ENCODE measurements around the gene CASZ1.

Gene CASZ1

GRCh38 chr1:10613861-10614260 lies 182.6 kb downstream of the CASZ1 start:
- no CpG with 5 or more reads among the region's 8 CpGs for WGBS (ENCODE audit: insufficient coverage, insufficient read length)
- no peaks in the 10 kb centered on the region for H3K27me3 ChIP-seq (ENCODE audit: control insufficient read depth, insufficient read depth, low read length)
- H3K4me1 ChIP-seq (ENCODE audit: control insufficient read depth, insufficient read depth, low read length): peaks cover 8% of the 10 kb centered on the region

GRCh38 chr1:10613340-10613739 lies 183.1 kb downstream of the CASZ1 start:
- DNase-seq (ENCODE audit: low read depth, low spot score): no peak
- no peaks in the 10 kb centered on the region for H3K27me3 ChIP-seq (ENCODE audit: control insufficient read depth, insufficient read depth, low read length)
- peaks cover 8% of the 10 kb centered on the region for H3K4me1 ChIP-seq (ENCODE audit: control insufficient read depth, insufficient read depth, low read length)
- WGBS (ENCODE audit: insufficient coverage, insufficient read length): no CpG with 5 or more reads among the region's 10 CpGs
- no peaks in the 10 kb centered on the region for H3K9me3 ChIP-seq (ENCODE audit: control insufficient read depth, insufficient read depth, low read length)
- H3K36me3 ChIP-seq (ENCODE audit: control insufficient read depth, insufficient read depth, low read length): 0 out of 2 replicates have a peak, but pooled peaks cover 2% of the 10 kb centered on the region
- no peak overlapping the region for H3K27ac ChIP-seq (ENCODE audit: low read length)
- H3K4me3 ChIP-seq (ENCODE audit: low read length): no peak overlapping the region

More at GRCh38 chr1:10613861-10614260, 182.6 kb downstream of the CASZ1 start:
- Histone ChIP-seq H3K36me3 (ENCODE audit: control insufficient read depth, insufficient read depth, low read length) (0 out of 2 replicates have a peak, but pooled peaks cover 2% of the 10 kb centered on the region), H3K27ac (ENCODE audit: low read length) (no peak overlapping the region), H3K4me3 (ENCODE audit: low read length) (no peak overlapping the region), H3K9me3 (ENCODE audit: control insufficient read depth, insufficient read depth, low read length) (no peaks in the 10 kb centered on the region)
- DNase-seq (ENCODE audit: low read depth, low spot score): no peak

- no peaks in the 10 kb centered on the region for H3K36me3 ChIP-seq (ENCODE audit: control insufficient read depth, insufficient read depth, low read length)
- H3K27me3 ChIP-seq (ENCODE audit: control insufficient read depth, insufficient read depth, low read length): no peaks in the 10 kb centered on the region
- no CpG with 5 or more reads among the region's 12 CpGs for WGBS (ENCODE audit: insufficient coverage, insufficient read length)
- no peaks in the 10 kb centered on the region for H3K9me3 ChIP-seq (ENCODE audit: control insufficient read depth, insufficient read depth, low read length)
- H3K4me3 ChIP-seq (ENCODE audit: low read length): no peak overlapping the region
- no peak for DNase-seq (ENCODE audit: low read depth, low spot score)
- H3K27ac ChIP-seq (ENCODE audit: low read length): no peak overlapping the region
- peaks cover 8% of the 10 kb centered on the region for H3K4me1 ChIP-seq (ENCODE audit: control insufficient read depth, insufficient read depth, low read length)
Measured at GRCh38 chr1:10612436-10613160, 183.8 kb downstream of the CASZ1 start.

- Histone ChIP-seq H3K4me1 (ENCODE audit: control insufficient read depth, insufficient read depth, low read length) (peaks cover 5% of the 10 kb centered on the region), H3K9me3 (ENCODE audit: control insufficient read depth, insufficient read depth, low read length) (no peaks in the 10 kb centered on the region), H3K27me3 (ENCODE audit: control insufficient read depth, insufficient read depth, low read length) (no peaks in the 10 kb centered on the region), H3K4me3 (ENCODE audit: low read length) (no peak overlapping the region), H3K36me3 (ENCODE audit: control insufficient read depth, insufficient read depth, low read length) (no peaks in the 10 kb centered on the region), H3K27ac (ENCODE audit: low read length) (no peak overlapping the region)
- DNase-seq (ENCODE audit: low read depth, low spot score): no peak
- no CpG with 5 or more reads among the region's 6 CpGs for WGBS (ENCODE audit: insufficient coverage, insufficient read length)
Measured at GRCh38 chr1:10610901-10611600, 185.4 kb downstream of the CASZ1 start.

GRCh38 chr1:10608690-10609089 lies 187.8 kb downstream of the CASZ1 start:
- Histone ChIP-seq H3K36me3 (ENCODE audit: control insufficient read depth, insufficient read depth, low read length) (no peaks in the 10 kb centered on the region), H3K4me3 (ENCODE audit: low read length) (no peak overlapping the region), H3K27ac (ENCODE audit: low read length) (no peak overlapping the region), H3K9me3 (ENCODE audit: control insufficient read depth, insufficient read depth, low read length) (no peaks in the 10 kb centered on the region), H3K27me3 (ENCODE audit: control insufficient read depth, insufficient read depth, low read length) (no peaks in the 10 kb centered on the region), H3K4me1 (ENCODE audit: control insufficient read depth, insufficient read depth, low read length) (no peaks in the 10 kb centered on the region; the same call in 1 of the 2 replicates)
- no peak for DNase-seq (ENCODE audit: low read depth, low spot score)
- no CpG with 5 or more reads among the region's 2 CpGs for WGBS (ENCODE audit: insufficient coverage, insufficient read length)

- H3K27ac ChIP-seq (ENCODE audit: low read length): no peak overlapping the region
- no peaks in the 10 kb centered on the region for H3K9me3 ChIP-seq (ENCODE audit: control insufficient read depth, insufficient read depth, low read length)
- no peaks in the 10 kb centered on the region for H3K36me3 ChIP-seq (ENCODE audit: control insufficient read depth, insufficient read depth, low read length)
- no peak overlapping the region for H3K4me3 ChIP-seq (ENCODE audit: low read length)
- 100% methylated on average over 2 of the region's 3 CpGs for WGBS (ENCODE audit: insufficient coverage, insufficient read length)
- H3K4me1 ChIP-seq (ENCODE audit: control insufficient read depth, insufficient read depth, low read length): no peaks in the 10 kb centered on the region
- no peak for DNase-seq (ENCODE audit: low read depth, low spot score)
- no peaks in the 10 kb centered on the region for H3K27me3 ChIP-seq (ENCODE audit: control insufficient read depth, insufficient read depth, low read length)
Measured at GRCh38 chr1:10607228-10607627, 189.2 kb downstream of the CASZ1 start.

GRCh38 chr1:10606064-10606463 lies 190.4 kb downstream of the CASZ1 start:
- Histone ChIP-seq H3K27me3 (ENCODE audit: control insufficient read depth, insufficient read depth, low read length) (no peaks in the 10 kb centered on the region), H3K4me3 (ENCODE audit: low read length) (no peak overlapping the region), H3K27ac (ENCODE audit: low read length) (no peak overlapping the region), H3K4me1 (ENCODE audit: control insufficient read depth, insufficient read depth, low read length) (no peaks in the 10 kb centered on the region), H3K9me3 (ENCODE audit: control insufficient read depth, insufficient read depth, low read length) (no peaks in the 10 kb centered on the region), H3K36me3 (ENCODE audit: control insufficient read depth, insufficient read depth, low read length) (no peaks in the 10 kb centered on the region)
- no CpG with 5 or more reads among the region's 7 CpGs for WGBS (ENCODE audit: insufficient coverage, insufficient read length)
- no peak for DNase-seq (ENCODE audit: low read depth, low spot score)

- H3K4me1 ChIP-seq (ENCODE audit: control insufficient read depth, insufficient read depth, low read length): no peaks in the 10 kb centered on the region
- no peak overlapping the region for H3K4me3 ChIP-seq (ENCODE audit: low read length)
- H3K27me3 ChIP-seq (ENCODE audit: control insufficient read depth, insufficient read depth, low read length): no peaks in the 10 kb centered on the region
- WGBS (ENCODE audit: insufficient coverage, insufficient read length): no CpG with 5 or more reads among the region's 7 CpGs
- H3K9me3 ChIP-seq (ENCODE audit: control insufficient read depth, insufficient read depth, low read length): no peaks in the 10 kb centered on the region
- DNase-seq (ENCODE audit: low read depth, low spot score): no peak
- H3K27ac ChIP-seq (ENCODE audit: low read length): no peak overlapping the region
- H3K36me3 ChIP-seq (ENCODE audit: control insufficient read depth, insufficient read depth, low read length): no peaks in the 10 kb centered on the region
Measured at GRCh38 chr1:10604966-10605365, 191.5 kb downstream of the CASZ1 start.

- no CpG with 5 or more reads among the region's 3 CpGs for WGBS (ENCODE audit: insufficient coverage, insufficient read length)
- Histone ChIP-seq H3K27ac (ENCODE audit: low read length) (no peak overlapping the region), H3K4me3 (ENCODE audit: low read length) (no peak overlapping the region), H3K27me3 (ENCODE audit: control insufficient read depth, insufficient read depth, low read length) (no peaks in the 10 kb centered on the region), H3K4me1 (ENCODE audit: control insufficient read depth, insufficient read depth, low read length) (no peaks in the 10 kb centered on the region), H3K36me3 (ENCODE audit: control insufficient read depth, insufficient read depth, low read length) (no peaks in the 10 kb centered on the region), H3K9me3 (ENCODE audit: control insufficient read depth, insufficient read depth, low read length) (no peaks in the 10 kb centered on the region)
- DNase-seq (ENCODE audit: low read depth, low spot score): no peak
Measured at GRCh38 chr1:10602936-10603335, 193.5 kb downstream of the CASZ1 start.

GRCh38 chr1:10601342-10602070 lies 194.9 kb downstream of the CASZ1 start:
- Histone ChIP-seq H3K9me3 (ENCODE audit: control insufficient read depth, insufficient read depth, low read length) (no peaks in the 10 kb centered on the region), H3K4me3 (ENCODE audit: low read length) (no peak overlapping the region), H3K4me1 (ENCODE audit: control insufficient read depth, insufficient read depth, low read length) (no peaks in the 10 kb centered on the region), H3K36me3 (ENCODE audit: control insufficient read depth, insufficient read depth, low read length) (no peaks in the 10 kb centered on the region), H3K27ac (ENCODE audit: low read length) (no peak overlapping the region), H3K27me3 (ENCODE audit: control insufficient read depth, insufficient read depth, low read length) (no peaks in the 10 kb centered on the region)
- no CpG with 5 or more reads among the region's 6 CpGs for WGBS (ENCODE audit: insufficient coverage, insufficient read length)
- DNase-seq (ENCODE audit: low read depth, low spot score): no peak

Measured in iPS DF 6.9 (cell line).